GM20000 (cell line): ENCODE results near the gene SUPT4H1.

ENCODE experiments used
- DNase-seq: peaks from one replicate; pipeline ENCODE4 v3.0.0; 2012; ENCODE audit warnings: low spot score
- TF ChIP-seq, protein P1 (sequence below): IDR thresholded peaks from 2 replicates; pipeline ENCODE4 v1.5.1; 2012; ENCODE audit warnings: mild to moderate bottlenecking, control low read depth; ENCODE audit errors: extremely low read depth, missing control alignments

Gene SUPT4H1

DNA sequence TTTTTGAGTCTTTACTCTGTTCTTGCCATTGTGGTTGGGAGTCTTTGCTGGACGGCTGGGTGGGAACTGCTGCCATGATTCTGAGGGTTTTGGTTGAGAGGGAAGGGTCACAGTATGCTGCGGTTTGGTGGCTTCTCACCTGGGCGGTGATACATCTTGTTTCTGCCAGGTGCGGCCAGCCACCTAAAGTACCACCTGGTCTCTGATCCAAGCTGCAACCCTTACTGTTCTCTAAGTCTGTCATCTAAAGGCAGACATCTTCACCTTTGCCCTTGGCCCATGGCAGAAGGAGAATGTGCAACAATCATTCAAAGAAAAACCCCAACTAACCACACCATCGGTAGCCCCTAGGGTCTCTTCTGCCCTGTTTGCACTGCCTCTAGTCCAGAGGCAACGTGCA is 51.7 kb downstream of the SUPT4H1 start:
- DNase-seq: no peak
- TF ChIP-seq, protein P1, sequence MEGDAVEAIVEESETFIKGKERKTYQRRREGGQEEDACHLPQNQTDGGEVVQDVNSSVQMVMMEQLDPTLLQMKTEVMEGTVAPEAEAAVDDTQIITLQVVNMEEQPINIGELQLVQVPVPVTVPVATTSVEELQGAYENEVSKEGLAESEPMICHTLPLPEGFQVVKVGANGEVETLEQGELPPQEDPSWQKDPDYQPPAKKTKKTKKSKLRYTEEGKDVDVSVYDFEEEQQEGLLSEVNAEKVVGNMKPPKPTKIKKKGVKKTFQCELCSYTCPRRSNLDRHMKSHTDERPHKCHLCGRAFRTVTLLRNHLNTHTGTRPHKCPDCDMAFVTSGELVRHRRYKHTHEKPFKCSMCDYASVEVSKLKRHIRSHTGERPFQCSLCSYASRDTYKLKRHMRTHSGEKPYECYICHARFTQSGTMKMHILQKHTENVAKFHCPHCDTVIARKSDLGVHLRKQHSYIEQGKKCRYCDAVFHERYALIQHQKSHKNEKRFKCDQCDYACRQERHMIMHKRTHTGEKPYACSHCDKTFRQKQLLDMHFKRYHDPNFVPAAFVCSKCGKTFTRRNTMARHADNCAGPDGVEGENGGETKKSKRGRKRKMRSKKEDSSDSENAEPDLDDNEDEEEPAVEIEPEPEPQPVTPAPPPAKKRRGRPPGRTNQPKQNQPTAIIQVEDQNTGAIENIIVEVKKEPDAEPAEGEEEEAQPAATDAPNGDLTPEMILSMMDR: no peak
